ENCODE data around the gene CHRNB1.

DNA sequence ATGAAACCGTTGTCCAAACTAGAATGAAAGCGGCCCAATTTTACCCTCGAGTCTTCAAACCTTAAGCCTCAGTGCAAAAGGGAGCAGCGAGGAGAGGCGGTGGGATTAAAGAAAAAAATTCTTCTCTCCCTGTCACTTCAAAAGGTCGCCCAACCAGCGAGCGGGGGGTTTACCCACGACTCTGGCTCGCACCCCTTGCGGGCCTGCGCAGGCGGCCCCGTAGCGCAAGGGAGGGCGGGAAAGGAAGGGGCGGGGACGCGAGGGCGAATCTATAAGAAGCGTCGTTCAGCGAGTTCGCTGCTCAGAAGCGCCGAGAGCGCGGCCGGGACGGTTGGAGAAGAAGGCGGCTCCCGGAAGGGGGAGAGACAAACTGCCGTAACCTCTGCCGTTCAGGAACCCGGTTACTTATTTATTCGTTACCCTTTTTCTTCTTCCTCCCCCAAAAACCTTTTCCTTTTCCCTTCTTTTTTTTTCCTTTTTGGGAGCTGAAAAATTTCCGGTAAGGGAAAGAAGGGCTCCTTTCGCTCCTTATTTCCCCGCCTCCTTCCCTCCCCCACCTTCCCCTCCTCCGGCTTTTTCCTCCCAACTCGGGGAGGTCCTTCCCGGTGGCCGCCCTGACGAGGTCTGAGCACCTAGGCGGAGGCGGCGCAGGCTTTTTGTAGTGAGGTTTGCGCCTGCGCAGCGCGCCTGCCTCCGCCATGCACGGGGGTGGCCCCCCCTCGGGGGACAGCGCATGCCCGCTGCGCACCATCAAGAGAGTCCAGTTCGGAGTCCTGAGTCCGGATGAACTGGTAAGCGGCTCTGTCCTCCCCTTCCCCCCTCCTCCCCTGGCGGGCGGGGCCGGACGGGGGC is 39.4 kb downstream of the CHRNB1 start, which contains the start of gene POLR2A:
- TF ChIP-seq CTCF (conservative IDR thresholded peaks at IDR 0.05; ENCODE audit: low read length) = no peak
- no peak for TF ChIP-seq EZH2phosphoT487 (IDR thresholded peaks at IDR 0.05; ENCODE audit: borderline replicate concordance, low read depth, low read length)

Measured in OCI-LY7 (cell line).